Kasumi-1 (cell line): Measurements from ENCODE around the gene MYO1B.

Experiments used
- DNase-seq, 2 experiments: peaks; one replicate each; lab custom pipeline; 2025; lab: John Stamatoyannopoulos, UW

MYO1B gene

DNA sequence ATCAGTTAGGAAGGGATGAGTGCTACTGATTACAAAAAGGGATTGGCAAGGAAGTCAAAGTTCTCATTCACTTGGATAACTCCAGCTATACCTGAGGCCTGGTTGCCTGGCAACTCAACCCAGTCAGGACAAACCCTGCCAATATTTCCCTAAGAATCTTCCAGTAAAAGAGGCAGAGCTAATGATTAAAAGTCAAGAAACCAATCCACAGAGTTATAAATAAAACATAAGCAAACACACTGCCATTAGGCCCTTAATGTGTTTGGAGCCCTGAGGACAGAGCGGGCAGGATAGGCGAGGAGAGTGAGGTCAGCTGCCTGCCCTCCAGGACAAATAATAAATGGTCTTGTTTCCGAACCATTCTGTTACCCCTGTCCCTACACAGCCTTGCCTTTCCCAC is 217.2 kb downstream of the MYO1B start:
- DNase-seq, result no peak

DNA sequence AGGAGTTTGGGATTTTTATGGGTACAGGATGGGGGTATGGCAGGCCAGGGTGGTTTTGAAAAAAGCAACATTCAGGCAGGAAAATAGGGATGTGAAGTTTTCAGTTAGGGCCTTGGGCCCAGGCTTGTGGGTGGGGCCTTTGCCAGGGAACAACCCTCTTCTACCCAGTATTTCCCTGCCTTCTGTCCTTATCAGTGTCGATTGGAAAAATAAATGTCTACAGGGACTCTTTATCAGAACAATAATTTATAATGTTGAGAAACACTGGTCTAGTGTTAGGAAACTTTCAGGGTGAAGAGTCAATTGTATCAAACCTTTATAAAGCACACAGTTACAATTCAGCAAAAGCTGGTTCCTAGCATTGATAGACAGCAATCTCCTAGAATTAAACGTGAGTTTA is 218.6 kb downstream of the MYO1B start:
- no peak for DNase-seq

DNA sequence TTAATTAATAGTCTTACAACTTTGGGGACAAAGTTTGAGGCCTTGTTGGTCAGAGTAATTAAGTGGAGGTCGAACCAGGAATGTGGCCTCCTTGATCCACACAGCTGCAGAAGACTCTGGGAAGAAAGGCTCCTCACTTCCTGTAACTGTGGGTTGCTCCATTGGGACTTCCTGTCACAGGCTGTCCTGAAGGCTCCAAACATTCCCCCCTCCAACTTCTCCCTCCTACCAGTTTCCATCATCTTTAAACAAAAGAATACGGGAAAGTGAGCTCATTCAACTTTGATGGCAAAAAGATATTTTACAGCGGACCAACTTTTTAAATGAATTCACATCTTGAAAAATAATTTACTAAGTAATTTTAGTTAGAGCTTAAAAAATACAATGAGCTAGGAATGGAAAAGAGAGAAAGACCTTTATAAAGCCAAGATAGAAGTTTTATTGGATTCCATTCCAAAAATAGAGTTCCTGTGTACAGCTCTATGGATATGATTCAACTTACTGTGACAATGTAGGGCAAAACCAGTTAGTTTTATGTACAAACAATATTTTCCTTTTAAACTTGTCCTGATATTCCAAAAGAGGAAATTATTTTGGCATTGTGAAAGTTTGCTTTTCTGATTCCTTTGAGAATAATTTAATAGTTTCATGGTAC is 220.7 kb downstream of the MYO1B start:
- DNase-seq, result no peak

DNA sequence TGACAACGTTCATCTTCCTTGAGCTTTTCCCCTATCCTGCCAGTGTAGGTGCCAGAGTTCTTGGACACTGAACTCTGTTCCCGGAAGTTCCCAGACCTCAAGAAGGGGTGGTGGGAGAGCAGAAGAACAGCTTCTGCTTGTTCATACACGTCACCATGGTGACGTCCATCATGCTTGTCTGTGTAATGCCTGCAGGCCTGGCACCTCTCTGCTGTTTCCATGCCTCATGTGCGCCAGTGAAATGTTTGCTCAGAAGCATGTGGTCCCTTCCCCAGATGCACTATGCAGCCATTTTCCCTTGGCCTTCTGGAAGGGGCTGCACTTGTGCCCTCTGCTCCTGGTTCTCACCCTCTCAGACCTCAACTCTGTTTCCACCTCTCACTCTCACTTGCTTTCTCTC is 221.9 kb downstream of the MYO1B start:
- DNase-seq, result no peak

DNA sequence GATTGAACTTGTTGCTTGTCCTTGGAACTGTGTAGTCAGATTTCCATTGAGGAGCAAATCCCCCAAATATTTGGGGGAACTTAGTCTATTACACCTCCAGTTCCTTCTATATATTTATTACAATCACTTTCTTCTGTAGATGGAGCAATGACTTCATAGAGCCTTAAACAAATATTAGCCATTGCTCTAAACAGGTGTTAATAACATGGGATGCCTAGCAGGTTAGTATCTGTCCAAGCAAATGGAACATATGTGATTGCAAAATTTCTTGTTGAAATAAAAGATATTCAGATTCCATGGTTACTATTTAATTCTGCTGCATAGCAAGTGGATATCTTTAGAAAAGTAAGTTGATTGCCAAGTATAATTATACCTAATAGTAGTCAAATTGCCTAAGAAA is 225.1 kb downstream of the MYO1B start:
- DNase-seq, result no peak

DNA sequence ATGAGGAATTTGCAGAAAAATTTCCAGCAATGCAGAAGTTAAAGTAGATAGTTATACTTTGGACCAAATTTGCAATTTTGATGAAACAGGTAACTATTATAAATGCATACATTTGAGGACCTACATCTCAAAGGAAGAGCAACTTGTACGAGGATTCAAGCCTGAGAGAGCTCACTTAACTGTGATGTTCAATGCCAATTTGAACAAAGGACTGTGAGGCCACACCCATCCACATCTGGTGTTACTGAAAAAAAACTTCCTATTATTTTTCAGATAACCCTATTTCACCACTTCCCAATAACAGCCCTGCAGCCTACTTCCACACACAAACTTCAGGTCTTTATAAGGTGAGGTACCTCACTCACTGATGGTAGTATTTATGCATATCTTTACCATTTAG is 229.3 kb downstream of the MYO1B start:
- no peak for DNase-seq
